ENCODE data around the gene RALGDS. TPM values are rescaled to one million over a fixed set of nuclear protein-coding genes. Genes with fewer than 3 reads are reported as not detected.

RALGDS gene
- total RNA-seq, 2 donors from 2014 or later = 26.7 to 30.1 TPM

- peaks cover 0 to 77% of the 10 kb centered on the region in 2 donors for H3K4me1 ChIP-seq
- H3K36me3 ChIP-seq = no peaks in the 10 kb centered on the region
- no peaks in the 10 kb centered on the region for H3K9me3 ChIP-seq
- H3K4me3 ChIP-seq = peak overlapping the region in 1 of 2 donors; percentile 48
- peak overlapping the region; percentile 63 to 94 for H3K27ac ChIP-seq
- no peak for TF ChIP-seq CTCF (IDR thresholded peaks at IDR 0.05)
- H3K27me3 ChIP-seq = no peaks in the 10 kb centered on the region
- DNase-seq (ENCODE audit: low spot score) = no peak
Observed at GRCh38 chr9:133144904-133145851, 24.1 kb upstream of the RALGDS start.

GRCh38 chr9:133144142-133144903 lies 23.3 kb upstream of the RALGDS start:
- Histone ChIP-seq H3K36me3 (no peaks in the 10 kb centered on the region), H3K4me3 (peak overlapping the region in 1 of 2 donors; percentile 48), H3K27me3 (no peaks in the 10 kb centered on the region), H3K9me3 (no peaks in the 10 kb centered on the region), H3K4me1 (peaks cover 0 to 79% of the 10 kb centered on the region in 2 donors), H3K27ac (peak overlapping the region; percentile 63 to 94)
- peak; percentile 99 to 100 for TF ChIP-seq CTCF (IDR thresholded peaks at IDR 0.05)
- DNase-seq (ENCODE audit: low spot score) = peak; percentile 90

- no peak for DNase-seq (ENCODE audit: low spot score)
- Histone ChIP-seq H3K4me1 (peaks cover 0 to 85% of the 10 kb centered on the region in 2 donors), H3K4me3 (peak overlapping the region in 1 of 2 donors; percentile 48), H3K36me3 (no peaks in the 10 kb centered on the region), H3K9me3 (no peaks in the 10 kb centered on the region), H3K27me3 (no peaks in the 10 kb centered on the region), H3K27ac (peak overlapping the region; percentile 63 to 94)
- TF ChIP-seq CTCF (IDR thresholded peaks at IDR 0.05) = no peak
Observed at GRCh38 chr9:133143639-133144141, 22.6 kb upstream of the RALGDS start.

- no peak for TF ChIP-seq CTCF (IDR thresholded peaks at IDR 0.05)
- Histone ChIP-seq H3K4me3 (no peak overlapping the region), H3K36me3 (no peaks in the 10 kb centered on the region), H3K4me1 (peaks cover 0 to 85% of the 10 kb centered on the region in 2 donors), H3K27me3 (no peaks in the 10 kb centered on the region), H3K9me3 (no peaks in the 10 kb centered on the region), H3K27ac (peak overlapping the region; percentile 93 to 94)
- DNase-seq (ENCODE audit: low spot score) = no peak
Observed at GRCh38 chr9:133142684-133143622, 21.9 kb upstream of the RALGDS start.
